Measurements from ENCODE around the gene GPR141.

The GPR141 gene

GRCh38 chr7:37683246-37684120 lies at the start of gene GPR141:
TSS of gene GPR141 (plus strand) at chr7:37683766. CDS start at chr7:37740394, 56,628 bp downstream.
- H3K4me3 Mint-ChIP-seq = no peak within 1 kb of the TSS

GRCh38 chr7:37635346-37635745 lies 48.2 kb upstream of the GPR141 start:
- Mint-ChIP-seq H3K27me3 (peaks cover 17% of the 10 kb centered on the region), H3K4me3 (no peak overlapping the region), H3K9me3 (peaks cover 14% of the 10 kb centered on the region), H3K27ac (no peak overlapping the region), H3K4me1 (no peaks in the 10 kb centered on the region), H3K36me3 (ENCODE audit: low read depth) (peaks cover 2% of the 10 kb centered on the region)
- no peak for ATAC-seq
- no peak for DNase-seq

More at GRCh38 chr7:37683246-37684120, at the start of gene GPR141:
- DNase-seq (no peak), ATAC-seq (no peak)
- Mint-ChIP-seq H3K9me3 (no peaks in the 10 kb centered on the region), H3K36me3 (ENCODE audit: low read depth) (no peaks in the 10 kb centered on the region), H3K4me1 (no peaks in the 10 kb centered on the region), H3K27me3 (peaks cover 20% of the 10 kb centered on the region), H3K27ac (no peak within 1 kb of the TSS)

GRCh38 chr7:37642028-37642540 lies 41.5 kb upstream of the GPR141 start:
- Mint-ChIP-seq H3K9me3 (peaks cover 6% of the 10 kb centered on the region), H3K4me1 (no peaks in the 10 kb centered on the region)

GRCh38 chr7:37643876-37644275 lies 39.7 kb upstream of the GPR141 start:
- no peak overlapping the region for H3K27ac Mint-ChIP-seq
- H3K4me1 Mint-ChIP-seq = no peaks in the 10 kb centered on the region
- peaks cover 15% of the 10 kb centered on the region for H3K27me3 Mint-ChIP-seq
- DNase-seq (no peak), ATAC-seq (no peak)
- no peak overlapping the region for H3K4me3 Mint-ChIP-seq
- no peaks in the 10 kb centered on the region for H3K36me3 Mint-ChIP-seq (ENCODE audit: low read depth)
- H3K9me3 Mint-ChIP-seq = no peaks in the 10 kb centered on the region

More at GRCh38 chr7:37642028-37642540, 41.5 kb upstream of the GPR141 start:
- DNase-seq (no peak), ATAC-seq (no peak)
- H3K27me3 Mint-ChIP-seq = peaks cover 18% of the 10 kb centered on the region
- H3K27ac Mint-ChIP-seq = no peak overlapping the region
- H3K4me3 Mint-ChIP-seq = no peak overlapping the region
- H3K36me3 Mint-ChIP-seq (ENCODE audit: low read depth) = peaks cover 2% of the 10 kb centered on the region

- no peak overlapping the region for H3K4me3 Mint-ChIP-seq
- no peak for DNase-seq
- no peak for ATAC-seq
Observed at GRCh38 chr7:37645282-37646050, 38.1 kb upstream of the GPR141 start.

GRCh38 chr7:37656913-37657530 lies 26.5 kb upstream of the GPR141 start:
- DNase-seq = no peak
- peaks cover 6% of the 10 kb centered on the region for H3K4me1 Mint-ChIP-seq
- H3K4me3 Mint-ChIP-seq = no peak overlapping the region
- H3K27me3 Mint-ChIP-seq = peaks cover 5% of the 10 kb centered on the region
- H3K9me3 Mint-ChIP-seq = peaks cover 6% of the 10 kb centered on the region
- H3K27ac Mint-ChIP-seq = no peak overlapping the region
- no peaks in the 10 kb centered on the region for H3K36me3 Mint-ChIP-seq (ENCODE audit: low read depth)
- ATAC-seq = no peak

More at GRCh38 chr7:37645282-37646050, 38.1 kb upstream of the GPR141 start:
- Mint-ChIP-seq H3K27ac (peak overlapping the region; percentile 42), H3K9me3 (no peaks in the 10 kb centered on the region), H3K27me3 (peaks cover 7% of the 10 kb centered on the region), H3K4me1 (no peaks in the 10 kb centered on the region), H3K36me3 (ENCODE audit: low read depth) (no peaks in the 10 kb centered on the region)

GRCh38 chr7:37657816-37658215 lies 25.8 kb upstream of the GPR141 start:
- peaks cover 6% of the 10 kb centered on the region for H3K4me1 Mint-ChIP-seq
- no peak for DNase-seq
- no peak overlapping the region for H3K27ac Mint-ChIP-seq
- H3K27me3 Mint-ChIP-seq = peaks cover 9% of the 10 kb centered on the region
- no peak for ATAC-seq
- H3K4me3 Mint-ChIP-seq = no peak overlapping the region
- H3K9me3 Mint-ChIP-seq = peaks cover 6% of the 10 kb centered on the region
- no peaks in the 10 kb centered on the region for H3K36me3 Mint-ChIP-seq (ENCODE audit: low read depth)

- Mint-ChIP-seq H3K9me3 (peaks cover 4% of the 10 kb centered on the region), H3K36me3 (ENCODE audit: low read depth) (no peaks in the 10 kb centered on the region), H3K4me1 (peaks cover 8% of the 10 kb centered on the region), H3K27me3 (peaks cover 16% of the 10 kb centered on the region), H3K4me3 (no peak overlapping the region), H3K27ac (no peak overlapping the region)
- ATAC-seq (no peak), DNase-seq (no peak)
Observed at GRCh38 chr7:37659971-37660565, 23.5 kb upstream of the GPR141 start.

GRCh38 chr7:37660614-37661013 lies 23.0 kb upstream of the GPR141 start:
- Mint-ChIP-seq H3K4me3 (no peak overlapping the region), H3K27me3 (peaks cover 16% of the 10 kb centered on the region), H3K9me3 (no peaks in the 10 kb centered on the region)

GRCh38 chr7:37663693-37664092 lies 19.9 kb upstream of the GPR141 start:
- ATAC-seq (no peak), DNase-seq (no peak)
- Mint-ChIP-seq H3K27me3 (peaks cover 17% of the 10 kb centered on the region), H3K9me3 (no peaks in the 10 kb centered on the region), H3K27ac (no peak overlapping the region), H3K4me3 (no peak overlapping the region), H3K36me3 (ENCODE audit: low read depth) (no peaks in the 10 kb centered on the region), H3K4me1 (peaks cover 2% of the 10 kb centered on the region)

More at GRCh38 chr7:37660614-37661013, 23.0 kb upstream of the GPR141 start:
- Mint-ChIP-seq H3K27ac (no peak overlapping the region), H3K4me1 (peaks cover 8% of the 10 kb centered on the region), H3K36me3 (ENCODE audit: low read depth) (no peaks in the 10 kb centered on the region)
- ATAC-seq = no peak
- no peak for DNase-seq

GRCh38 chr7:37665352-37666022 lies 18.1 kb upstream of the GPR141 start:
- Mint-ChIP-seq H3K4me3 (no peak overlapping the region), H3K27ac (no peak overlapping the region)
- no peak for DNase-seq

GRCh38 chr7:37666026-37666799 lies 17.4 kb upstream of the GPR141 start:
- ATAC-seq (no peak), DNase-seq (no peak)
- peaks cover 2% of the 10 kb centered on the region for H3K4me1 Mint-ChIP-seq
- no peak overlapping the region for H3K4me3 Mint-ChIP-seq
- H3K36me3 Mint-ChIP-seq (ENCODE audit: low read depth) = no peaks in the 10 kb centered on the region
- H3K27ac Mint-ChIP-seq = no peak overlapping the region
- H3K27me3 Mint-ChIP-seq = peaks cover 25% of the 10 kb centered on the region
- H3K9me3 Mint-ChIP-seq = no peaks in the 10 kb centered on the region

More at GRCh38 chr7:37665352-37666022, 18.1 kb upstream of the GPR141 start:
- ATAC-seq = no peak
- Mint-ChIP-seq H3K9me3 (no peaks in the 10 kb centered on the region), H3K4me1 (peaks cover 2% of the 10 kb centered on the region), H3K36me3 (ENCODE audit: low read depth) (no peaks in the 10 kb centered on the region), H3K27me3 (peaks cover 23% of the 10 kb centered on the region)

- no peak overlapping the region for H3K27ac Mint-ChIP-seq
- no peaks in the 10 kb centered on the region for H3K36me3 Mint-ChIP-seq (ENCODE audit: low read depth)
- H3K4me3 Mint-ChIP-seq = no peak overlapping the region
- peaks cover 22% of the 10 kb centered on the region for H3K27me3 Mint-ChIP-seq
- DNase-seq = no peak
- no peaks in the 10 kb centered on the region for H3K9me3 Mint-ChIP-seq
- H3K4me1 Mint-ChIP-seq = no peaks in the 10 kb centered on the region
- no peak for ATAC-seq
Observed at GRCh38 chr7:37669818-37670217, 13.7 kb upstream of the GPR141 start.
